CD4-positive, alpha-beta T cell treated with Interleukin-6 at 100 ng/mL for 8 hours (primary cell): Measurements from ENCODE around the gene SLC1A3.

ENCODE experiments used
- DNase-seq: peaks from one replicate; pipeline ENCODE4 v3.0.0-alpha.2; 2020; ENCODE audit warnings: mixed read lengths, low spot score

SLC1A3 gene

GRCh38 chr5:36655161-36655560 is 48.8 kb downstream of the SLC1A3 start:
- no peak for DNase-seq

DNA sequence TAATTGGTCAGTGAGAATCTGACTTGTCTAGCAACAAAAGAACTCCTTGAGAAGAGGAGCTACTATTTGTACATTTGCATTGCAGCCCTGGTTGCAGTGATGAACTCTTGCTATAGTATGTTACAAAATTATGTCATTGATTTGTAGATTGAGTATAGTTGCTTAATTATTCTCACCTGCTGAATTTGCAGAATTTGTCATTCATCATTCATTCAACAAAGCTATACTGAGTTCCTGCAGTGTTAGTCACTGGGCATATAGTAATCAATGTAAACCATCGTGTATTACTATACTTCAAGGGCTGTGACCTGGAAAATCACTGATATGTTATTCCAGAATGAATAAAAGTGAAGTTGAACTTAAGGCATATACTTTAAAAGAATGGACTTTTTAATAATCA is 50.1 kb downstream of the SLC1A3 start:
- DNase-seq = no peak

DNA sequence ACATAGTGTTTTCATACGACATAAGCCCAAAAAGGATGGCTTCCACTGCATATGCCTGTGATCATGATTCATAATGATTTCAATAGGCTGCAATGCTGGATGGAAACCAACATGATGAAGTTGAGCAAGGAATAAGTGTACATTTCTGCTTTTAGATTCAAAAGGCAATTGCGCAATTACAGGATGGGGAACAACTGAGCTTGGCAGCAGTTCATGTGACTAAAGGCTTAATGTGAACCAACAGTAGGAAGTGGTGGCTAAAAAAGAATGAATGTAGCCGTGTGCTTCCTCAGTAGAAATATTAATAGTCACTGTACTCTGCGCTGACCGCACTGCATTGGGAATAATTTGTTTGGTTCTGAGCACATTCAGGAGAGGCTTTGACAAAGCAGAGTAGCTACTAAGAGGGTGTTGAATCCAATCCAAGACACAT is 51.2 kb downstream of the SLC1A3 start:
- DNase-seq = no peak

- DNase-seq = no peak
Observed at GRCh38 chr5:36658038-36658756, 51.8 kb downstream of the SLC1A3 start.

- DNase-seq = no peak
Observed at GRCh38 chr5:36659411-36659810, 53.0 kb downstream of the SLC1A3 start.

GRCh38 chr5:36660397-36661049 is 54.1 kb downstream of the SLC1A3 start:
- no peak for DNase-seq

DNA sequence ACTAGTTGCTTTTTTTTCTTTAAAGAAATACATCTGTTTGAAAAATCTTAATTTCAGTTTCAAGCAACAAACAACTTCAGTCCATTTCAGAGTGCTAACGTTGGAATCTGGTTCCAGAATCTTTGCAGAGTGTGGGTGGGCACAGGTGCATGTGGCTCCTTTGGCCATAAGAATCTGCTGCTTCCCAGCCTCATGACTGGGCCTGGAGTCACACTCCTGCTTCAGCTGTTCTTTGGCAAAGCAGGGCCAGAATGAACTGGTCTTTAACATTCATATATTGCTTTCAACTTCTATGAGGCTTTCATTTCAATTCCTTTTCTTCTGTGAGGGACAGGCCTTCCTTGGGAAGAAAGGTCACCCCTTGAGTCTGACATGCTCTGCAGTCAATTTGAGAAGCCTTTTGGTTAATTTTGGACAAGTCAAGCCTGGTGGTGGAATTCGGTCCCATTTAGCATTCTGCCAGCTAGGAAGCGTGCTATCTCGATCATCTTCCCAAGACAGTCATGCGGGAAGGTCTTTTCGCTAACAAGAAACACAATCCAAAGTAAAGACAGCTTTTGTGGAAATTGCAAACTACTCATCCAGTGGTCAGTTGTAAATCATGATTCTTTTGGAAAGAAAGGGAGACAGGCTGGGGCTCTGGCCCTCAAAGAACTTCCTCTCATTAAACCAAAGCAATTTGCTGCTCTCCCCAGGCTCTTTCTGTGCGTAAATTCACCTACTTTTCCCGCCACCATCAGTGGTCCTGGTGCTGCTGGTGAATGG is 55.2 kb downstream of the SLC1A3 start:
- DNase-seq = no peak

DNA sequence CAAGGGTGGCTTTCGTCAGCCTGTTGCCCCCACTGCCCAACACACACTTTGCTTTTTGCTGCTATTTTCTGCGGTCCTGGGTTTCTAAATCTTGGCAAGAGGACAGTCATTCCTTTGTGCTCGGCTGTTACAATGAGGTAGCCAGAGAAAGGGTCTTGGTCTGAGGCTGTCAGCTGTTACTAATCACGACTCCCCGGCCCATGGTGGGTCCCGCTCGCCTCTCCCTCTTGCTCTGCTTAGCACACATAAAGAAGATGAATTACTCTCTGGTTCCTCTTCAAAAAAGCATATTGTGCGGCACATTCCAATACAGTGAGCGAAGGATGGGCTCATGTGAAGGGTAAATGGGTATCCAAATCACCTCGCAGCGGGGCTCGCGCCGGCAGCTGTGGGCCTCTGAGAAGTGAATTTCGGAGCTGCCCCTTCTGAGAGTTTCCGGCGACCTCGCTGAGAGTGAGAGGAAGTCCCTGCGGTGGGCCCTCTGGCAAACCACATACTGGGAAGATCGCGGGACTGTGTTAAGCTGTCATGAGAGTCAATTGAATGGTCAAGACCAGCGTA is 56.0 kb downstream of the SLC1A3 start:
- DNase-seq = no peak

- no peak for DNase-seq
Observed at GRCh38 chr5:36664766-36665165, 58.4 kb downstream of the SLC1A3 start.

- DNase-seq = no peak
Observed at GRCh38 chr5:36665628-36666027, 59.2 kb downstream of the SLC1A3 start.

DNA sequence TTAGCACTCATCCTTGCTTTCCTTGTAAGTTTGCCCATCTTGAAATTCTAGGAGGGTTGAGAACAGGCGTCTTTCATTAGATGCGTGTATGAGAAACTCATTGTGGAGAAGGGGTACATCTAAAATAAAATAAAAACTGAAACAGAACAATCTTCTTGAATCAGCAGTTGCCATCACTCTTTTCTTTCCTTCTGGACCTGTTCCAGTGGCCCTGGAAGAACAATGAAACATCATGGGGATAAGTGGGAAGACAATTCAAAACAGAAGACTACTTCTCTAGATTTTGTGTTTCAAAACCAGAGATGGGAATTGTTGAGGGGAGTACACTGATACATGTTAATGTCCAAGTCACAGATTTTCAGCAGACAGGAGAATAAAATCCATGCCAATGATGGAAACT is 59.9 kb downstream of the SLC1A3 start:
- DNase-seq = no peak

GRCh38 chr5:36666986-36667385 is 60.6 kb downstream of the SLC1A3 start:
- no peak for DNase-seq

DNA sequence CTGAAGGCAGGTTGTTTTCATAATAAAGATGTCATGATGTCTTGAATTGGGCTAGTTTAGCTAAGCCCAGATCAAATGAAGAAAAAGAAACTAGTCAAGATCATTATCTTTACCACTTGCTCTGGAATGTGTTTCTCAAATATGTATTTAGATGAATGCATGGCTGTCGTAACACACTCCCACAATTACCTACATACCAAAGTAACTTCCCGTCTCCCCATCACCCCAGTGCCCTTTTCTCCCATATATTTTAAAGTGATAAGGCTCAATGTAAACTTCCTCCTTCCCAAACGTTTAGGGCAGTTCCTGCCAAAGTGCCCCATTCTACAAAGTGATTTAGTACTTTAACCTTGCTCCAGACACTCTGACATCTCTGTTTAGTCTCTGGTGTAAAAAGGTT is 61.4 kb downstream of the SLC1A3 start:
- DNase-seq = no peak

DNA sequence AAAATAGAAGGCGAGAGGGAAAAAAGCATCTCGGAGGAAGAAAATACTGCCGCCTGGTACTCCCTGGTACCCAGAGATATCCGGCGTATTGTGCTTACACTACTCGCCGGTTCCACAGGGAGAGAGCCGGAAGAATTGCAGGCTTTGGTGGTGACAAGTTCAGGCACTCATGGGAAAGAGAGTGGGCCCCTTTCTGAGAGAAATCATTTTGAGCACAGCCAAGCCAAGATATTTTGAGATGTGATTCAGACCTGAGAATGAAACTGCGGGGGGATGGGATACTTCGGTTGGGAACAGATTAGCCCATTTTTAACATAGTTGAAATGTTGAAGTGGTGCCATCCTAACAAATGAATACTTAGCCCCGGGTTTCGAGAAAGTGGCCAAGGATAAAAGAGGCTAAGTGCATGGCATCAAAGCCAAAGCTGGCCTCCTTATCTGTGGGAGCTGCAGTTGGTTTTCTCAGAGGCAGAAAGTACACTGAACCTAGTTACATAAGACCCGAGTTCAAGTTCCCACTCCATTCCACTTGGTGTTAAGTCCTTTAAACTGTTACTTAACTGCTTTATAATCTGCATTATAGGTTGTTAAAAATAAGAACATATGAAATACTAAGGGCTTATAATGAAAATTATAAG is 62.7 kb downstream of the SLC1A3 start:
- DNase-seq = no peak

- no peak for DNase-seq
Observed at GRCh38 chr5:36670548-36670947, 64.1 kb downstream of the SLC1A3 start.

DNA sequence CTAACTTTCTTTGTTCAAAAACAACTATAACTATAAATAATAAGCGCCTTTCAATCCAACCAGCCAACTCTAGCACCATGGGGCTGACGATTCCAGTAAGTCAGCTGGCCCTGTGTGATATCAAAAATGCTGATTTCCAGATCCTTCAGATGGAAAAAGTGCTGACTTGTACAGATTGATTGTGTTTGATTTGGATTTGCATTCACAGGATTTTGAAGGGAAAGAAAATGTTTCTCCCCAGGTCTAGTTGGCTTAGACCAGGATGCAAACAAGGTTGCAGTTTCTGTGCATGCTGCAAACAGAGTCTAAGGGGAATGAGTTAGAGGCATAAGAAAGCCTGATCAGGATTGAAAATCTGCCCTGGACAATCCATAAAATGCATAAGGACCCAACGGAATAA is 68.9 kb downstream of the SLC1A3 start:
- DNase-seq = no peak

DNA sequence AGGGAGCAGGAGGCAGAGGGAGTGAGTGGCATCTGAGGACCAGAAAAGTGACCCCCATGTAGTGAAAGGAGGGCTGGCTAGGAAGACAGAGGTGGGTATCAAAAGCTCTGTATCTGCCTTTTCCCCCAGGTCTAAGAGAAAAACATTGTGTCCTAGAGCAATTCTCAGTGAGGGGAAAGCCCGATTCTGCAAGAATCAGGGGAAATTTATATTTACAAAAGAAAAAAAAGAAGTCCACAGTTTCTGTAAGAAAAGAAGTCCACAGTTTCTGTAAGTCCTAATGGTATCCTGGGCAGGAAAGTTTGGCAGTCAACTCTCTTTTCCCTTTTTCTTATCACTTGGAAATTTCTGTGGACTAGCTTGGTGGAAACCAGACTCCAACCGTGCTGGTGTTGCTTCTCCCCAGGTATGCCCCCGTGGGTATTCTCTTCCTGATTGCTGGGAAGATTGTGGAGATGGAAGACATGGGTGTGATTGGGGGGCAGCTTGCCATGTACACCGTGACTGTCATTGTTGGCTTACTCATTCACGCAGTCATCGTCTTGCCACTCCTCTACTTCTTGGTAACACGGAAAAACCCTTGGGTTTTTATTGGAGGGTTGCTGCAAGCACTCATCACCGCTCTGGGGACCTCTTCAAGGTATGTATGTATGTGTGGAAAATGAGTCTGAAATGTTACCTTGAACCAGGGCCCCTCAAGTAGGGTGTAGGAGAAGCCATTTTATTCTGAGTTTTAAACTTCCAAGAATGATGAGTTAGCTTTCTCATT is 73.0 kb downstream of the SLC1A3 start:
- DNase-seq = no peak

DNA sequence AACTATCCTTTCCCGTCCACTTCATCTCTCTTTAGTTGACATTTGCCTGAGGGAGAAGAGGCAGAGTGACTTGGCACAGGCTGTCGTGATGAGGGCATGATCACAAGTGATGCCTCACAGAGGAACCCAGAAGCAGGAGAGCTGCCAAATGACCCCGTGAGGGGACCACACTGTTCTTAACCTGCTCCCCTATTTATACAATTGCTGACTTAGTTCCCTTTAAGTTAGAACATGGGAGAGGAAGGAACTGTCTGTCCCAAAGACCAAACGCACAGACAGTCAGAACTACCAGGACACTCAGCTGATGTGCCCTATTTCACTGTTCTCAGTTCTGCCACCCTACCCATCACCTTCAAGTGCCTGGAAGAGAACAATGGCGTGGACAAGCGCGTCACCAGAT is 73.7 kb downstream of the SLC1A3 start:
- DNase-seq = no peak

GRCh38 chr5:36681711-36682110 is 75.3 kb downstream of the SLC1A3 start:
- DNase-seq = no peak

DNA sequence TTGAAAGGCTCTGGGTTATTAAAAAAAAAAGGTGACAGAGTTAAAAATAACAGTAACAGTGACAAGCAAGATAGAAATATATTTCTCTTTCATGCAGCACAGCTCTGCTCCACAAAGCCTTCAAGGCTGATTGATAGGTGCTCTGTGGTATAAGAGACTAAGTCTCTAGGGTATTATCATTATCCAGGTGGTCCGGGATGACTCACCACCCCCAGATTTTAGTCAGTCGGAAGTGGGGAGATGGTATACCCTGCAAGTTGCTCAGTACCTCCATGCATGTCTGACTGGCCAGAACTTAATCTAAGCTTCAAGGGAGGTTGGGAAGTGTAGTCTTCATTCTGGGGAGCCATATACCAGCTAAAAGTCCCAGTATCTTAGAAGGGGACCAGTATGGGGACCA is 76.1 kb downstream of the SLC1A3 start:
- no peak for DNase-seq

DNA sequence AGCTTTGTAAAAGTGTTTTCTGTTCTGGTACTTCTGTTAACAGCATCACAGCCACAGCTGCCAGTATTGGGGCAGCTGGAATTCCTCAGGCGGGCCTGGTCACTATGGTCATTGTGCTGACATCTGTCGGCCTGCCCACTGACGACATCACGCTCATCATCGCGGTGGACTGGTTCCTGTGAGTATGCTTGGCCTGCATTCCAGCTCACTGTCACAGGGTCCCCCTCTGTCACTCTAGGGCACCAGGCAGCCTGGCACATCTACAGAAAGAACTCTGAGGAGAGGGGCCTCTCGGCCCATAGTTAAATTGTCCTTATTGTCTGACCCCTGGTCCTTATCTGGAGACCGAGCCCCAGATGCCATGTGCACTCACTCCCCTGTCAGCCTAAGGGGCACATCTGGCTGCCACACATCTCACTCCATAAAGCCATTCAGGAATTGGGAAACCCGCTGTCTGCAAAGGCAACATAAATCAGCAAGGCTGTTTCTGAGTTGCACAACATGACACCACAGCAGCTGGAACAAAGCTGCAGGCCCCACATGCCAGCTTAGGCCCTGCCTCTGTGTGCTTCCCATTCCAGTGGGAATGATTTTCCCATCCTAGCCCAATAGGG is 77.5 kb downstream of the SLC1A3 start:
- no peak for DNase-seq
